K562 (cell line): Measurements from ENCODE around the gene PRMT3. TPM values are rescaled to one million over a fixed set of nuclear protein-coding genes. Genes with fewer than 3 reads are reported as not detected.

Experiments used
- ATAC-seq: fragments of 200-7000 bp; cut with Tn5 transposase; 3 replicates; pipeline ENCODE4 v1.9.1; 2020; ENCODE audit warnings: moderate library complexity
- BruUV-seq: library from RNA; stranded (reverse); fragments of 400-500 nt; replicated peaks from 2 replicates; lab custom pipeline; 2021; lab: Mats Ljungman, UMichigan
- CTCF ChIA-PET: fragments of 300-600 bp; formaldehyde crosslinking; extraction: SDS; loops from one replicate; lab custom pipeline; 2021; ENCODE audit warnings: low intra/inter-chr PET ratio; lab: Yijun Ruan, JAX
- POLR2A ChIA-PET: fragments of 300-600, 350-650 bp; sonication (Branson Sonifier 250); formaldehyde crosslinking; extraction: SDS; loops from one replicate; lab custom pipeline; 2021; ENCODE audit warnings: antibody characterized with exemption, inconsistent platforms; lab: Yijun Ruan, JAX
- DNase-seq, 4 experiments: peaks; one replicate each; pipeline versions ENCODE4 v3.0.0 to v3.0.0-alpha.2; 2011 to 2018; ENCODE audit warnings: low spot score in 3 of 4, mixed read lengths in 3 of 4; ENCODE audit errors: extremely low read depth in 1 of 4
- FAIRE-seq: peaks from 2 replicates; lab custom pipeline; 2011; peaks lifted over from hg19 to GRCh38; lab: Jason Lieb, UNC
- H2AFZ ChIP-seq: 2 replicates; pipeline ENCODE4 v1.6.0; 2011; ENCODE audit warnings: low read depth, low read length, control low read depth, inconsistent platforms
- H3K27ac ChIP-seq: fragments of 200-600 bp; 3 replicates; pipeline ENCODE4 v1.8.0; 2011; ENCODE audit warnings: low read depth, mild to moderate bottlenecking, control low read depth, inconsistent platforms, low read length, moderate library complexity, mixed read lengths; ENCODE audit errors: extremely low read depth
- H3K27me3 ChIP-seq, 2 experiments: fragments of 300-600 bp in 1 of 2; 2 replicates in 1 of 2; 3 replicates in 1 of 2; pipeline versions ENCODE4 v1.6.0 to v1.8.0; 2011; ENCODE audit warnings: inconsistent platforms in 2 of 2, low read length in 2 of 2, mild to moderate bottlenecking in 1 of 2, mixed read lengths in 1 of 2, moderate library complexity in 1 of 2; ENCODE audit not compliant: control insufficient read depth in 2 of 2, insufficient read depth in 2 of 2
- H3K36me3 ChIP-seq: fragments of 300-600 bp; 3 replicates; pipeline ENCODE4 v1.8.0; 2011; ENCODE audit warnings: mild to moderate bottlenecking, low read length, inconsistent platforms; ENCODE audit not compliant: control insufficient read depth, insufficient read depth
- H3K4me1 ChIP-seq, 2 experiments: fragments of 200-600 bp in 1 of 2; replicated peaks in 1 of 2; 2 replicates in 1 of 2; 3 replicates in 1 of 2; pipeline versions ENCODE4 v1.5.1 to v1.8.0; 2011; ENCODE audit warnings: inconsistent platforms in 2 of 2, low read length in 2 of 2, mild to moderate bottlenecking in 1 of 2, mixed read lengths in 1 of 2, moderate library complexity in 1 of 2; ENCODE audit not compliant: control insufficient read depth in 2 of 2, insufficient read depth in 2 of 2
- H3K4me2 ChIP-seq: 2 replicates; pipeline ENCODE4 v1.6.1; 2011; ENCODE audit warnings: low read length, control low read depth, inconsistent platforms, mixed read lengths; ENCODE audit not compliant: insufficient read depth
- H3K4me3 ChIP-seq: fragments of 200-600 bp; sonication (generic), shearing (Covaris generic); 2 replicates; pipeline ENCODE4 v1.5.1; 2016; ENCODE audit warnings: control low read depth, inconsistent platforms
- H3K79me2 ChIP-seq: fragments of 200-600 bp; 3 replicates; pipeline ENCODE4 v1.8.0; 2011; ENCODE audit warnings: low read length, inconsistent platforms; ENCODE audit not compliant: control insufficient read depth, insufficient read depth
- H3K9ac ChIP-seq, 2 experiments: 2 replicates each; pipeline versions ENCODE4 v1.6.0 to v1.6.1; 2011; ENCODE audit warnings: low read depth in 2 of 2, low read length in 2 of 2, control low read depth in 1 of 2, inconsistent platforms in 1 of 2, mild to moderate bottlenecking in 1 of 2, mixed read lengths in 1 of 2; ENCODE audit not compliant: insufficient read depth in 1 of 2
- H3K9me1 ChIP-seq: one replicate; pipeline ENCODE4 v1.6.0; 2011; ENCODE audit warnings: inconsistent platforms, mild to moderate bottlenecking, low read length, moderate library complexity; ENCODE audit not compliant: control insufficient read depth, insufficient read depth
- H3K9me3 ChIP-seq: replicated peaks from 2 replicates; pipeline ENCODE4 v1.5.1; 2011; ENCODE audit warnings: low read depth, low read length, inconsistent platforms; ENCODE audit not compliant: control insufficient read depth, insufficient read depth
- H4K20me1 ChIP-seq: replicated peaks from 2 replicates; pipeline ENCODE4 v1.6.1; 2011; ENCODE audit warnings: low read length, inconsistent platforms, mixed read lengths; ENCODE audit not compliant: control insufficient read depth, insufficient read depth
- ARID1B ChIP-seq: fragments of 450-650 bp; IDR thresholded peaks from 2 replicates; pipeline ENCODE4 v1.6.1; 2016; ENCODE audit warnings: antibody characterized with exemption, mild to moderate bottlenecking, inconsistent platforms
- ARID2 ChIP-seq: fragments of 450-650 bp; IDR thresholded peaks from 2 replicates; pipeline ENCODE4 v1.6.1; 2017; ENCODE audit warnings: antibody characterized with exemption, mild to moderate bottlenecking
- CHD1 ChIP-seq: fragments of 200-600 bp; sonication (generic); IDR thresholded peaks from one replicate; pipeline ENCODE4 v1.6.1; 2012; ENCODE audit warnings: mild to moderate bottlenecking, moderate library complexity, low read length, inconsistent platforms
- DNMT1 ChIP-seq: fragments of 450-650 bp; IDR thresholded peaks from 2 replicates; pipeline ENCODE4 v1.6.1; 2016; ENCODE audit warnings: antibody characterized with exemption, mild to moderate bottlenecking
- MECOM ChIP-seq: fragments of 250-450 bp; sonication (Bioruptor Pico); IDR thresholded peaks from 2 replicates; pipeline ENCODE4 v1.8.0; 2022; ENCODE audit warnings: inconsistent platforms
- MEF2D ChIP-seq: conservative IDR thresholded peaks from 2 replicates; pipeline ENCODE4 v1.6.1; 2016; ENCODE audit warnings: low read depth, missing genetic modification characterization, missing compliant biosample characterization
- TAF9B ChIP-seq: fragments of 450-650 bp; IDR thresholded peaks from 2 replicates; pipeline ENCODE4 v1.6.1; 2018; ENCODE audit warnings: mild to moderate bottlenecking; ENCODE audit not compliant: partially characterized antibody
- ZNF75A ChIP-seq: fragments of 450-650 bp; formaldehyde crosslinking; IDR thresholded peaks from 2 replicates; pipeline ENCODE4 v1.4.0; 2020; ENCODE audit warnings: mild to moderate bottlenecking
- ZSCAN32 ChIP-seq: fragments of 450-650 bp; formaldehyde crosslinking; IDR thresholded peaks from 2 replicates; pipeline ENCODE4 v1.4.0; 2020; ENCODE audit warnings: mild to moderate bottlenecking, moderate library complexity
- WGBS: fragments of 100-300 bp; shearing (Covaris generic); methylation state at CpG from one replicate; pipeline ENCODE4 v1.1.6; 2016; ENCODE audit warnings: low coverage, mixed read lengths; ENCODE audit not compliant: insufficient coverage; ENCODE audit errors: missing lambda C conversion rate; 5-methylcytosine and 5-hydroxymethylcytosine counted together
- in situ Hi-C: fragments of 300-500 bp; cut with MboI; formaldehyde crosslinking; loops from 4 replicates; pipeline ENCODE4 v1.15.0; 2018; ENCODE audit warnings: inconsistent platforms, mixed read lengths
- intact Hi-C: fragments of 100-400 bp; cut with micrococcal nuclease; formaldehyde crosslinking; loops from 2 replicates; pipeline ENCODE4 v1.14.2; 2022
- polyA plus RNA-seq, 8 experiments: library from polyadenylated mRNA; depleted of rRNA in 4 of 8; stranded (reverse) in 5 of 8; unstranded in 3 of 8; fragments of >200 nt; fragmentation: Nextera tagmentation in 2 of 8; fragmentation: Illumina TruSeq in 1 of 8; extraction: Ambion mirVana in 2 of 8; extraction: Trizol in 1 of 8; gene quantifications; 2 replicates each; pipeline versions ENCODE4 v1.2.1 to v1.2.3, GENCODE V29; 2011 to 2014; ENCODE audit warnings: inconsistent platforms in 1 of 8, missing spikeins in 1 of 8
- total RNA-seq, 7 experiments: library from RNA; depleted of rRNA in 6 of 7; stranded (reverse); fragments of >200 nt in 6 of 7; fragmentation: Illumina TruSeq in 2 of 7; extraction: Trizol in 2 of 7; gene quantifications; 2 replicates each; pipeline versions ENCODE4 v1.2.1 to v1.2.3, GENCODE V29; 2011 to 2021; ENCODE audit warnings: low replicate concordance in 1 of 7
- TF ChIP-seq, protein P1 (sequence below): sonication (generic); formaldehyde crosslinking; IDR thresholded peaks from 2 replicates; pipeline ENCODE4 v1.8.0; 2023; ENCODE audit warnings: mild to moderate bottlenecking, missing genetic modification reagents
- TF ChIP-seq, protein P2 (sequence below): fragments of 450-650 bp; IDR thresholded peaks from 2 replicates; pipeline ENCODE4 v1.6.1; 2016; ENCODE audit warnings: mild to moderate bottlenecking

The PRMT3 gene
- total and polyA plus RNA-seq, 9 of the 15 experiments (the other 6 are each of a cell fraction or from before 2014, with no cell fraction given), result 24.0 to 62.1 (median 44.7) TPM

DNA sequence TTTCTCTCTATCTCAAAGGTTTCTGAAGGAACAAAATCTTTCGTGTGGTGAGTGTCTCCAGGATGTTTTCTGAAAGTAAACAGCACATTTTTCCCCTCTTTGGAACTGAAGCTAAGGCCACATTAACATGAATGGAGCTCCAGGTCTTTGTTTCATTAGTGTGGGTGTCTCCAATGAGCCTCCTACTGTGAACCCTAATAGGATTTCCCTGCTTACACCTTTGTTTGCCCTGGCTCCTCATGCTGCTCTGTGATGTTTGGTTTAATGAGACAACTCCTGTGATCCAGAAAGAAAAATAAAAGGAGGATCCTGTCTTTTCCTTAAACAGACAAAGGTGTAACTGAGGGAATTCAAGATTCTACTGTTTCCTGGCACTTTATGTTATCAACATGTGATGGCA lies 135.0 kb downstream of the PRMT3 start (continued):
- TF ChIP-seq, protein P1, sequence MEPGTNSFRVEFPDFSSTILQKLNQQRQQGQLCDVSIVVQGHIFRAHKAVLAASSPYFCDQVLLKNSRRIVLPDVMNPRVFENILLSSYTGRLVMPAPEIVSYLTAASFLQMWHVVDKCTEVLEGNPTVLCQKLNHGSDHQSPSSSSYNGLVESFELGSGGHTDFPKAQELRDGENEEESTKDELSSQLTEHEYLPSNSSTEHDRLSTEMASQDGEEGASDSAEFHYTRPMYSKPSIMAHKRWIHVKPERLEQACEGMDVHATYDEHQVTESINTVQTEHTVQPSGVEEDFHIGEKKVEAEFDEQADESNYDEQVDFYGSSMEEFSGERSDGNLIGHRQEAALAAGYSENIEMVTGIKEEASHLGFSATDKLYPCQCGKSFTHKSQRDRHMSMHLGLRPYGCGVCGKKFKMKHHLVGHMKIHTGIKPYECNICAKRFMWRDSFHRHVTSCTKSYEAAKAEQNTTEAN, result no peak
- TF ChIP-seq ZNF75A (no peak), MEF2D (tag) (no peak), DNMT1 (no peak), ARID2 (no peak), ZSCAN32 (CRISPR knock-in tag) (no peak), ARID1B (no peak)
- TF ChIP-seq, all 486 proteins: peak for 0

DNA sequence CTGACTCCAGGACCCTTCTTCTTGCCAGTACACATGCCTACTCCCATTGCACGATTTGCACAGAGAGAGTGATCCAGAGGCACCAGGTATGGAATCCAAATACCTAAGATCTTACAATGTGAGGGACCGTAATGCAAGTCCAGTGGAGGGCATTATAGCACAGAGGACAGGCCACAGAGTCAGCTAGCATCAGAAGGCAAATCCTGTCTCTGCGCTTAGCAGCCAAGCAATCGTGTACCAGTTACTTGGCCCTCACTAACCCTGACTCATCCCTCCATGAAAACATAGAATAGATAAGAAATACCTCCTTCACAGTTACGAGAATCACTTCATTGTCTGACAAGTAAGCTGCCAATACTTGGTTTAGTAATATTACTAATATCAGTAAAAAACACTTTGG lies 142.2 kb downstream of the PRMT3 start:
- intact Hi-C loops, result no loop called here
- Histone ChIP-seq H2AFZ (no peak overlapping the region), H3K4me3 (no peak overlapping the region), H3K27me3 (peaks cover 0 to 7% of the 10 kb centered on the region in 2 experiments; a peak in 1 of 5 replicates), H3K4me2 (no peak overlapping the region), H3K9me1 (no peaks in the 10 kb centered on the region), H3K27ac (no peak overlapping the region), H3K9ac (no peak overlapping the region), H3K4me1 (no peaks in the 10 kb centered on the region), H3K9me3 (no peaks in the 10 kb centered on the region), H3K36me3 (no peaks in the 10 kb centered on the region), H4K20me1 (no peaks in the 10 kb centered on the region), H3K79me2 (no peaks in the 10 kb centered on the region)
- ChIA-PET POLR2A (no interaction called here), CTCF (no interaction called here)
- under 1% methylated on average over 5 of the region's 5 CpGs for WGBS
- peak in 1 of 4 experiments; percentile 6 for DNase-seq
- no TSS peak for BruUV-seq
- FAIRE-seq, result no peak
- TF ChIP-seq CHD1 (no peak), MECOM (CRISPR knock-in tag) (no peak), TAF9B (no peak)
- TF ChIP-seq, protein P2, sequence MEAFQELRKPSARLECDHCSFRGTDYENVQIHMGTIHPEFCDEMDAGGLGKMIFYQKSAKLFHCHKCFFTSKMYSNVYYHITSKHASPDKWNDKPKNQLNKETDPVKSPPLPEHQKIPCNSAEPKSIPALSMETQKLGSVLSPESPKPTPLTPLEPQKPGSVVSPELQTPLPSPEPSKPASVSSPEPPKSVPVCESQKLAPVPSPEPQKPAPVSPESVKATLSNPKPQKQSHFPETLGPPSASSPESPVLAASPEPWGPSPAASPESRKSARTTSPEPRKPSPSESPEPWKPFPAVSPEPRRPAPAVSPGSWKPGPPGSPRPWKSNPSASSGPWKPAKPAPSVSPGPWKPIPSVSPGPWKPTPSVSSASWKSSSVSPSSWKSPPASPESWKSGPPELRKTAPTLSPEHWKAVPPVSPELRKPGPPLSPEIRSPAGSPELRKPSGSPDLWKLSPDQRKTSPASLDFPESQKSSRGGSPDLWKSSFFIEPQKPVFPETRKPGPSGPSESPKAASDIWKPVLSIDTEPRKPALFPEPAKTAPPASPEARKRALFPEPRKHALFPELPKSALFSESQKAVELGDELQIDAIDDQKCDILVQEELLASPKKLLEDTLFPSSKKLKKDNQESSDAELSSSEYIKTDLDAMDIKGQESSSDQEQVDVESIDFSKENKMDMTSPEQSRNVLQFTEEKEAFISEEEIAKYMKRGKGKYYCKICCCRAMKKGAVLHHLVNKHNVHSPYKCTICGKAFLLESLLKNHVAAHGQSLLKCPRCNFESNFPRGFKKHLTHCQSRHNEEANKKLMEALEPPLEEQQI, result no peak
- in situ Hi-C loops, result no loop called here
- peak; percentile 72 for ATAC-seq
